ENCODE measurements around the gene GRIN2C. TPM values are rescaled to one million over a fixed set of nuclear protein-coding genes. Genes with fewer than 3 reads are reported as not detected.
A peak's percentile ranks its signal among the peaks of the same experiment; 100 is the strongest.

The GRIN2C gene
- total RNA-seq, 1 donor from 2014 or later: not detected

DNA sequence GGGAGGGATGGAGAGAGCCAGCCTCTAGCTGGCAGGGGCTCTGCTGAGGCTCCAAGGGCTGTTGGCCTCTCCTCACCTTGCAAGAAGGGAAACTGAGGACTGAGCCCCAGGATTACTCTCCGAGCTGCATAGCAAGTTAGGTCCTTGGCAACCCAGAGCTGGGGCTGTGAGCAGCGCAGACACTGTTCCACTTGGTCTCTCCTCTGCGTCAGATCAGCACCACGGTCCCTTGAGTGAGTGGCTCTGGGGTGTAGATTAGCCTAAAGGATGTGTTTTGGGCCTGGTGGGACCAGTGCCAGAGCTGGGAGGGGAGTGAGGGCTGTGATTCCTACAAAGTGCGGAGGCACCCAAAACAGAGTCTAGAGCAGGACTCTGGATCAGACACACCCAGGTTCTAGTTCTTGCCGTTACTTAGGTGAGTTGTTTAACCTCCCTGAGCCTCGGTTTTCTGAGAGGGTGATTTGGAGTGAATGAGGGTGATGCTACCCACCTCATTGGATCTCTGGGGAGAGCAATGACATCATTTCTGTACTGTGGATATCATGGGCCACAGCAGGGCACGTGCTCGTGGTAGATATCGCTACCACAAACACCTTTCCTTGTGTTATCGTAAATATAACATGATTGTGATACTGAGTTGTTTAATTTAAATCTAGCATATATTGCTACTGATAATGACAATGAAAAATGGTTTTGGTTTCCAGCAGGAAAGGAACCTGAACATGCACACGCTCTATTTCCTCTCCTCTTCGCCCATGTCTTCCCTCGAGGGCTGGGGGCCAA is 41.9 kb upstream of the GRIN2C start:
- Histone ChIP-seq H3K79me2 (ENCODE audit: low read depth) (no peaks in the 10 kb centered on the region), H3F3A (ENCODE audit: low read depth) (no peaks in the 10 kb centered on the region), H3K4me2 (no peak overlapping the region), H4K20me1 (ENCODE audit: low read depth) (no peaks in the 10 kb centered on the region), H2AFZ (replicated peaks) (no peak overlapping the region), H3K4me1 (no peaks in the 10 kb centered on the region), H3K36me3 (no peaks in the 10 kb centered on the region), H3K9ac (no peak overlapping the region), H3K27me3 (peaks cover 12% of the 10 kb centered on the region), H3K4me3 (no peak overlapping the region), H3K27ac (no peak overlapping the region), H3K9me3 (ENCODE audit: low read depth) (no peaks in the 10 kb centered on the region)
- DNase-seq (ENCODE audit: low spot score): no peak
- H3K36me3 Mint-ChIP-seq: no peaks in the 10 kb centered on the region
- H3K27me3 Mint-ChIP-seq (ENCODE audit: insufficient read depth, low read depth): peaks cover 27% of the 10 kb centered on the region
- no peak overlapping the region for H3K4me3 Mint-ChIP-seq
- peaks cover 2% of the 10 kb centered on the region for H3K4me1 Mint-ChIP-seq
- TF ChIP-seq EZH2 (IDR thresholded peaks at IDR 0.05) (no peak), EZH2phosphoT487 (IDR thresholded peaks at IDR 0.05) (no peak)
- TF ChIP-seq, protein P1, sequence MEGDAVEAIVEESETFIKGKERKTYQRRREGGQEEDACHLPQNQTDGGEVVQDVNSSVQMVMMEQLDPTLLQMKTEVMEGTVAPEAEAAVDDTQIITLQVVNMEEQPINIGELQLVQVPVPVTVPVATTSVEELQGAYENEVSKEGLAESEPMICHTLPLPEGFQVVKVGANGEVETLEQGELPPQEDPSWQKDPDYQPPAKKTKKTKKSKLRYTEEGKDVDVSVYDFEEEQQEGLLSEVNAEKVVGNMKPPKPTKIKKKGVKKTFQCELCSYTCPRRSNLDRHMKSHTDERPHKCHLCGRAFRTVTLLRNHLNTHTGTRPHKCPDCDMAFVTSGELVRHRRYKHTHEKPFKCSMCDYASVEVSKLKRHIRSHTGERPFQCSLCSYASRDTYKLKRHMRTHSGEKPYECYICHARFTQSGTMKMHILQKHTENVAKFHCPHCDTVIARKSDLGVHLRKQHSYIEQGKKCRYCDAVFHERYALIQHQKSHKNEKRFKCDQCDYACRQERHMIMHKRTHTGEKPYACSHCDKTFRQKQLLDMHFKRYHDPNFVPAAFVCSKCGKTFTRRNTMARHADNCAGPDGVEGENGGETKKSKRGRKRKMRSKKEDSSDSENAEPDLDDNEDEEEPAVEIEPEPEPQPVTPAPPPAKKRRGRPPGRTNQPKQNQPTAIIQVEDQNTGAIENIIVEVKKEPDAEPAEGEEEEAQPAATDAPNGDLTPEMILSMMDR (IDR thresholded peaks at IDR 0.05): no peak
- no peaks in the 10 kb centered on the region for H3K9me3 Mint-ChIP-seq
- peak overlapping the region; percentile 68 for H3K27ac Mint-ChIP-seq

DNA sequence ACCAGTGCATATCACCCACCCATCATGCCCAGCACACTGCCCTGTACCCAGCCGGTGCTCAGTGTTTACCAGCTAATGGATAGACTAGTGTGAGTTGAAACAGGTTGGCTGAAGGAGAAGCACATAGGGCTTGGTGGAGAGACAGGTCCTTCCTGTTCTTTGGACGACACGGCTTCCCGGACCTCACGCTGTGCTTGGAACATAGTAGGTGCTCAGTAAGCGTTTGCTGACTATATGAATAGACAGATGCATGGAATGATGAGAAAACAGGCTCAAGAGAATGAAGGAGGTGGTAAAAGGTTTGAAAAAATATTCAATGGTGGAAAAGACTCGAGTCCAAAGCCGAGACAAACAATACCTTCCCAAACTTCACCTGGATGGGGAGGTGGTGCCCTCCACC is 40.5 kb upstream of the GRIN2C start:
- TF ChIP-seq EZH2 (IDR thresholded peaks at IDR 0.05) (no peak), EZH2phosphoT487 (IDR thresholded peaks at IDR 0.05) (no peak)
- TF ChIP-seq, protein P1 (IDR thresholded peaks at IDR 0.05): no peak
- Histone ChIP-seq H3K4me1 (no peaks in the 10 kb centered on the region), H3K9me3 (ENCODE audit: low read depth) (no peaks in the 10 kb centered on the region), H4K20me1 (ENCODE audit: low read depth) (no peaks in the 10 kb centered on the region), H3K9ac (no peak overlapping the region), H3K79me2 (ENCODE audit: low read depth) (no peaks in the 10 kb centered on the region), H3K4me2 (no peak overlapping the region), H2AFZ (replicated peaks) (no peak overlapping the region), H3K4me3 (no peak overlapping the region), H3K27me3 (peaks cover 26% of the 10 kb centered on the region), H3K36me3 (no peaks in the 10 kb centered on the region), H3K27ac (no peak overlapping the region), H3F3A (ENCODE audit: low read depth) (no peaks in the 10 kb centered on the region)
- H3K27ac Mint-ChIP-seq: no peak overlapping the region
- DNase-seq (ENCODE audit: low spot score): no peak
- no peaks in the 10 kb centered on the region for H3K36me3 Mint-ChIP-seq
- H3K9me3 Mint-ChIP-seq: no peaks in the 10 kb centered on the region
- H3K27me3 Mint-ChIP-seq (ENCODE audit: insufficient read depth, low read depth): peaks cover 37% of the 10 kb centered on the region
- H3K4me1 Mint-ChIP-seq: peaks cover 2% of the 10 kb centered on the region
- H3K4me3 Mint-ChIP-seq: no peak overlapping the region

DNA sequence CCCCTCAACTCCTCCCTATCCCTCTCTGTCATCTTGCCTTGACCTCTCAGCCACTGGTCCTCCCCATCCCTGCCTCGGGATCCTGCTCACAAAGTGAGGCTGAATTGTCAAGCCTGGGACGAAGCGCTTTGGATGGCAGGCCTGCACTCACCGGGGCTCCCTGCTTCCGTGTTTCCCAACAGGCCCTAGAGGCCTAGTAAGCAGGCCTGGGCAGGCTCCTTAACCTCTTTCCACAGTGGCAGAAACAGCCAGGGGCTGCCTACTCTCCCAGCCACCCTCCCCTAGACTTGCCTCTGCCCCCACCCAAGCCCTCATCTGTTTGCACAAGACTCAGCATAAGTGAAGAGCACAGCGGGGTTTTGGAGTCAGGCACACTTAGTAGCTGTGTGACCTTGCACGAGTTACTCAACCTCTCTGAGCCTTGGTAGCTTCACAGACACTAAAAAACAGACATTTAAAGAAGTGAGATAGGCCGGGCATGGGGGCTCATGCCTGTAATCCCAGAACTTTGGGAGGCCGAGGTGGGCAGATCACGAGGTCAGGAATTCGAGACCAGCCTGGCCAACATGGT is 38.8 kb upstream of the GRIN2C start:
- no peak for DNase-seq (ENCODE audit: low spot score)
- H3K27me3 ChIP-seq: peaks cover 43% of the 10 kb centered on the region
- H3K27ac Mint-ChIP-seq: no peak overlapping the region

More for the DNA sequence above, 38.8 kb upstream of the GRIN2C start:
- no peak overlapping the region for H3K9ac ChIP-seq
- H3K4me3 ChIP-seq: no peak overlapping the region
- Mint-ChIP-seq H3K4me1 (peaks cover 3% of the 10 kb centered on the region), H3K36me3 (no peaks in the 10 kb centered on the region), H3K4me3 (no peak overlapping the region), H3K27me3 (ENCODE audit: insufficient read depth, low read depth) (peaks cover 48% of the 10 kb centered on the region), H3K9me3 (no peaks in the 10 kb centered on the region)
- TF ChIP-seq, protein P1 (IDR thresholded peaks at IDR 0.05): no peak
- TF ChIP-seq EZH2phosphoT487 (IDR thresholded peaks at IDR 0.05) (no peak), EZH2 (IDR thresholded peaks at IDR 0.05) (no peak)
- no peaks in the 10 kb centered on the region for H3K9me3 ChIP-seq (ENCODE audit: low read depth)
- H3K36me3 ChIP-seq: no peaks in the 10 kb centered on the region
- H3K79me2 ChIP-seq (ENCODE audit: low read depth): no peaks in the 10 kb centered on the region
- no peak overlapping the region for H3K4me2 ChIP-seq
- H3F3A ChIP-seq (ENCODE audit: low read depth): peaks cover 5% of the 10 kb centered on the region
- peaks cover under 1% of the 10 kb centered on the region for H3K4me1 ChIP-seq
- H4K20me1 ChIP-seq (ENCODE audit: low read depth): no peaks in the 10 kb centered on the region
- H2AFZ ChIP-seq (replicated peaks): no peak overlapping the region
- H3K27ac ChIP-seq: no peak overlapping the region
